ENCODE measurements around the gene FUBP3. TPM values are rescaled to one million over a fixed set of nuclear protein-coding genes. Genes with fewer than 3 reads are reported as not detected.

The FUBP3 gene
- total RNA-seq, 4 donors from 2014 or later = 10.4 to 75.1 (median 13.0) TPM

DNA sequence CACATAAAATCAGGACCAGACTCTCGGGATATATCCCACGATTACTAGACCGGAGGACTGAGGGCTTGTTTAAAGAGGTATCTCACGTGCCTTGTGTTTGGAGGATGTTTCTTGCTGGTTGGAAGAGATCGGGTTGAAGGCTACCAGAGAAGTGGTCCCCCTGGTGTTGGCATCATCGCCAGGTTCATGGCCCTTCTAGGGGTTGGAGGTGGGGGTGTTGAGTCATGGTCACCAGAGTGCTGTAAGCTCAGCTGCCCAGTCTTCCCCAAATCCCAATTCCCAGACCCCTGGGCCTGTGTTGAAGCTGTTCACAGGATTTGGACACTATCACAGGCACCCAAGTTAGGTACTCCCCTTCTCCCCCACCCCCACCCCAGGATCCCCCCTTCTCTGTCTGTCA is 55.9 kb downstream of the FUBP3 start:
- TF ChIP-seq, protein P1, sequence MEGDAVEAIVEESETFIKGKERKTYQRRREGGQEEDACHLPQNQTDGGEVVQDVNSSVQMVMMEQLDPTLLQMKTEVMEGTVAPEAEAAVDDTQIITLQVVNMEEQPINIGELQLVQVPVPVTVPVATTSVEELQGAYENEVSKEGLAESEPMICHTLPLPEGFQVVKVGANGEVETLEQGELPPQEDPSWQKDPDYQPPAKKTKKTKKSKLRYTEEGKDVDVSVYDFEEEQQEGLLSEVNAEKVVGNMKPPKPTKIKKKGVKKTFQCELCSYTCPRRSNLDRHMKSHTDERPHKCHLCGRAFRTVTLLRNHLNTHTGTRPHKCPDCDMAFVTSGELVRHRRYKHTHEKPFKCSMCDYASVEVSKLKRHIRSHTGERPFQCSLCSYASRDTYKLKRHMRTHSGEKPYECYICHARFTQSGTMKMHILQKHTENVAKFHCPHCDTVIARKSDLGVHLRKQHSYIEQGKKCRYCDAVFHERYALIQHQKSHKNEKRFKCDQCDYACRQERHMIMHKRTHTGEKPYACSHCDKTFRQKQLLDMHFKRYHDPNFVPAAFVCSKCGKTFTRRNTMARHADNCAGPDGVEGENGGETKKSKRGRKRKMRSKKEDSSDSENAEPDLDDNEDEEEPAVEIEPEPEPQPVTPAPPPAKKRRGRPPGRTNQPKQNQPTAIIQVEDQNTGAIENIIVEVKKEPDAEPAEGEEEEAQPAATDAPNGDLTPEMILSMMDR (IDR thresholded peaks at IDR 0.05 in 4 of 5, conservative IDR thresholded peaks at IDR 0.05 in 1 of 5) = no peak
- no peak for TF ChIP-seq POLR2A (IDR thresholded peaks at IDR 0.05)
- Histone ChIP-seq H3K36me3 (peaks cover 2 to 67% of the 10 kb centered on the region in 2 donors), H3K4me3 (no peak overlapping the region), H3K27ac (no peak overlapping the region), H3K27me3 (no peaks in the 10 kb centered on the region), H3K4me1 (no peaks in the 10 kb centered on the region), H3K9me3 (no peaks in the 10 kb centered on the region)
- DNase-seq (no peak), ATAC-seq (no peak)
- in situ Hi-C loops (cut with MboI; ENCODE audit: low sequenced_read_pairs in 4 of 4) (no loop called here), intact Hi-C loops (cut with DNase I; ENCODE audit: low total_unique reads) (no loop called here)

DNA sequence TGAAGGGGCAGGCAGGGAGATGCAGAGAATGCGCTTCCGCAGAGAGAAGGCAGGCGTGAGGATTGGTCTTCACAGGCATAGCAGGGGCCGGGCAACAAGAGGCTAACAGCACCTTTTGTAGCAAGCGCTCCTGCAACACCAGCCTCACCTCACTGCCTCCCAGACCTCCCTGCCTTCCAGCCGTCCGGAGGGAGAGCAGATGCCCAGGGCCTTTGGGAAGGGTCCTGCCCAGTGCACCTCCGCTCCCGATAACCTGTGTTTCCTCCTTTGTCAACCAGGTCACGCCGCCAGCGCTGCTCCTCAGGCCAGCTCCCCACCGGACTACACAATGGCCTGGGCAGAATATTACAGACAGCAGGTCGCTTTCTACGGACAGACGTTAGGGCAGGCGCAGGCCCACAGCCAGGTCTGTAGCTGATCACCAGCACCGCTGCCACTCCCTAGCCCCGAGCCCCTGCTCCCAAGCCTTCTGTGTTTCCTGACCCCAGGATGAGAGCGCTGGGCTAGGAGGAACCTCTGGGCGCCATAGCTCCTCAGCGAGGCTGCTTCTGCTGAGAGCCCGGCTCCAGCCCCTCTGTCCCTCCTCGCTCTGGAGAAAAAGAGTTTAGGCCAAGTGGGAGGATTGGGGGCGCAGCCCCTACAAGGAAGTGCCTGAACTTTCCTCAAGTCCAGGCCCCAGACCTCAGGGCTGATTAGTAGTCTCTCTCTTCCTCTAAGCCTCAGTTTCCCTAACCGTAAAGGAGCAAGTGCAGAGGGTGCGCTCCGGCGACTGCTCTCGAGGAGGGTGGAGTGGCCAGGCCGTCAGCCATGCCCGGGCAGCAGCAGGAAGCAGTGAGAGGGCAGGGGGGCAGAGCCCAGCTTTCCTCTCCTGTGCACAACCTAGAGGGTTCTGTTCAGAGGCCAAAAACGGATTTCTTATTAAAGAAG is 56.6 kb downstream of the FUBP3 start:
- TF ChIP-seq, protein P1 (IDR thresholded peaks at IDR 0.05 in 4 of 5, conservative IDR thresholded peaks at IDR 0.05 in 1 of 5) = no peak
- no peak for TF ChIP-seq POLR2A (IDR thresholded peaks at IDR 0.05)
- no peak overlapping the region for H3K4me3 ChIP-seq
- in situ Hi-C loops (cut with MboI; ENCODE audit: low sequenced_read_pairs in 4 of 4) (no loop called here), intact Hi-C loops (cut with DNase I; ENCODE audit: low total_unique reads) (no loop called here)
- DNase-seq = no peak
- H3K27me3 ChIP-seq = no peaks in the 10 kb centered on the region
- no peak for ATAC-seq
- H3K9me3 ChIP-seq = no peaks in the 10 kb centered on the region
- no peak overlapping the region for H3K27ac ChIP-seq
- H3K4me1 ChIP-seq = no peaks in the 10 kb centered on the region
- peaks cover 2 to 61% of the 10 kb centered on the region in 2 donors for H3K36me3 ChIP-seq

DNA sequence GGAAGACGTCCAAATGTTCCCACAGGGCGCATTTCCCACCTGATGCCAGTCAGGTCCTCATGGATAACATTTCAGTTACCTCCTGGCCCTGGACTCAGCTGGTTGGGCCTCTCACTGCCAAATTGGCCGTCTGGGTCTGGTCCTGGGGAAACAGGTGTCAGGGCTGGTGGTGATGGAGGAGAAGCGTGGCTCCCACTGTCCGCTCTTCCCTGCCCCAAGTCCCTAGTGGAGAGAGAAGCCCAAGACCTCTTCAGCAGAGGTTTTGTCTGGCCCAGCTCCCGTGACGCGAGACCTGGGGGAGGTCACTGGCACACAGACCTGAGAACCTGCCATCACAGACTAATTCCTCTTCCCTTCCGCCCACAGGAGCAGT is 57.3 kb downstream of the FUBP3 start:
- no peak for DNase-seq
- Histone ChIP-seq H3K27ac (no peak overlapping the region), H3K4me3 (no peak overlapping the region), H3K4me1 (no peaks in the 10 kb centered on the region), H3K36me3 (peaks cover under 1 to 54% of the 10 kb centered on the region in 2 donors), H3K9me3 (no peaks in the 10 kb centered on the region), H3K27me3 (no peaks in the 10 kb centered on the region)
- TF ChIP-seq, protein P1 (IDR thresholded peaks at IDR 0.05 in 4 of 5, conservative IDR thresholded peaks at IDR 0.05 in 1 of 5) = no peak
- TF ChIP-seq POLR2A (IDR thresholded peaks at IDR 0.05) = no peak
- intact Hi-C loops (cut with DNase I; ENCODE audit: low total_unique reads) = no loop called here
- no peak for ATAC-seq
- in situ Hi-C loops (cut with MboI; ENCODE audit: low sequenced_read_pairs in 4 of 4) = no loop called here

GRCh38 chr9:130638284-130639123 is 59.1 kb downstream of the FUBP3 start:
- H3K27me3 ChIP-seq = no peaks in the 10 kb centered on the region
- DNase-seq = no peak
- TF ChIP-seq, protein P1 (IDR thresholded peaks at IDR 0.05 in 4 of 5, conservative IDR thresholded peaks at IDR 0.05 in 1 of 5) = no peak
- TF ChIP-seq POLR2A (IDR thresholded peaks at IDR 0.05) = no peak
- peaks cover 0 to 35% of the 10 kb centered on the region in 2 donors for H3K36me3 ChIP-seq
- in situ Hi-C loops (cut with MboI; ENCODE audit: low sequenced_read_pairs in 4 of 4) (no loop called here), intact Hi-C loops (cut with DNase I; ENCODE audit: low total_unique reads) (no loop called here)
- no peak for ATAC-seq
- no peak overlapping the region for H3K4me3 ChIP-seq
- no peaks in the 10 kb centered on the region for H3K9me3 ChIP-seq
- H3K4me1 ChIP-seq = no peaks in the 10 kb centered on the region
- H3K27ac ChIP-seq = no peak overlapping the region

Data from gastrocnemius medialis (tissue), 4 donors.